Heart right ventricle (tissue), 16 donors: ENCODE measurements around the gene PIBF1. TPM values are rescaled to one million over a fixed set of nuclear protein-coding genes. Genes with fewer than 3 reads are reported as not detected.
"Not testable (repeated sequence)": the region's sequence is repeated elsewhere in the genome, so short reads cannot be mapped to it uniquely, and the experiment has no call there.

Experiments
- ATAC-seq, 8 donors: fragments of 200-7000 bp; cut with Tn5 transposase; one replicate each; pipeline ENCODE4 v1.9.1; 2020; ENCODE audit warnings: mild to moderate bottlenecking in 8 of 8, moderate library complexity in 8 of 8, moderate number of reproducible peaks in 1 of 8
- DNase-seq, 2 donors: peaks; one replicate each; pipeline ENCODE4 v3.0.0-alpha.2; 2020
- H3K27ac ChIP-seq, 10 donors: fragments of 200-600 bp; sonication (generic) in 2 of 10; one replicate each; pipeline versions ENCODE4 v1.5.0 to v1.8.0; 2020 to 2022; ENCODE audit warnings: mild to moderate bottlenecking in 3 of 10
- H3K27me3 ChIP-seq, 7 donors: fragments of 200-600 bp; one replicate each; pipeline ENCODE4 v1.8.0; 2021 to 2022; ENCODE audit warnings: mild to moderate bottlenecking in 2 of 7
- H3K36me3 ChIP-seq, 9 donors: fragments of 200-600 bp; sonication (generic) in 1 of 9; one replicate each; pipeline versions ENCODE4 v1.5.0 to v1.8.0; 2020 to 2022; ENCODE audit warnings: mild to moderate bottlenecking in 2 of 9
- H3K4me1 ChIP-seq, 9 donors: fragments of 200-600 bp; sonication (generic) in 1 of 9; one replicate each; pipeline versions ENCODE4 v1.5.0 to v1.8.0; 2020 to 2022; ENCODE audit warnings: mild to moderate bottlenecking in 4 of 9
- H3K4me3 ChIP-seq, 10 donors: fragments of 200-600 bp; sonication (generic) in 2 of 10; one replicate each; pipeline versions ENCODE4 v1.5.0 to v1.8.0; 2020 to 2022; ENCODE audit warnings: mild to moderate bottlenecking in 7 of 10, moderate library complexity in 2 of 10
- H3K9me3 ChIP-seq, 11 donors: fragments of 200-600 bp in 10 of 11; sonication (generic) in 2 of 11; one replicate each; pipeline versions ENCODE4 v1.5.0 to v1.8.0; 2013 to 2022; ENCODE audit warnings: mild to moderate bottlenecking in 2 of 11, control low read depth in 1 of 11, moderate library complexity in 1 of 11
- CTCF ChIP-seq, 9 donors: fragments of 200-600 bp; sonication (generic) in 2 of 9; IDR thresholded peaks; one replicate each; pipeline versions ENCODE4 v1.5.0 to v1.8.0; 2021 to 2022; ENCODE audit warnings: antibody characterized with exemption in 9 of 9, mild to moderate bottlenecking in 5 of 9, moderate library complexity in 1 of 9
- WGBS, 2 donors: extraction: QIAGEN DNeasy Blood & Tissue Kit; methylation state at CpG; one replicate each; pipeline ENCODE4 v1.1.7; 2013; ENCODE audit warnings: inconsistent platforms in 1 of 2; 5-methylcytosine and 5-hydroxymethylcytosine counted together
- intact Hi-C, 10 donors: fragments of 100-400 bp; cut with DNase I; formaldehyde crosslinking; loops; one replicate each; pipeline versions ENCODE4 v1.11.1 to v1.14.2; 2022
- polyA plus RNA-seq, 2 donors: library from polyadenylated mRNA; stranded (reverse); fragments of 200-250 nt; gene quantifications; one replicate each; pipeline ENCODE4 v1.2.3, GENCODE V29; 2013
- total RNA-seq, 10 donors: library from RNA; stranded (reverse); fragmentation: NEBNext Ultra II Directional in 3 of 10; extraction: Animal tissue kit (Norgen Biotek cat#: 25700) in 3 of 10; gene quantifications; one replicate each; pipeline versions ENCODE4 v1.2.1 to v1.2.4, GENCODE V29; 2021 to 2023
- donor health status: Arrhythmogenic right ventricular cardiomyopathy.
- donor health status: ischemic (EF 13 %, LVEDD 7.1; RV severe dilation, severe dysfunction).
- donor health status: healthy with polysubstance abuse.
- donor health status: DM: no; HTN: yes; CAD: no.
- donor health status: DM: no; HTN: no; CAD: no.
- donor health status: ischemic (EF 25% LVEDD 6.9; RV normal size, moderate dysfunction).
- donor health status: ischemic (EF 25% LVEDD 5.7; RV mildly dilated, moderate dysfunction).
- donor health status: healthy.
- donor health status: DM: yes; HTN: yes; CAD: no.
- donor health status: Ischemic cardiomyopathy.
- donor health status: ischemic (EF 35%, LVEDD 5.7; RV mildly dilated, moderate dysfunction).
- donor health status: nonischemic (EF 11% LVEDD 7.7; RV severe dilation, severe dysfunction).
- donor health status: DM: yes; HTN: yes; CAD: no.
- donor health status: PGD.
- donor health status: ischemic (EF 29% LVEDD 5.4; RV normal size, mild dysfunction).
- donor health status: nonischemic (EF 23%, LVEDD 6.1; RV moderate dilation, normal function).

Gene PIBF1
- total and polyA plus RNA-seq, 12 donors: 7.5 to 20.9 (median 16.7) TPM

GRCh38 chr13:72763411-72763810 lies 18.5 kb upstream of the PIBF1 start:
- Histone ChIP-seq H3K9me3 (no peaks in the 10 kb centered on the region), H3K27me3 (no peaks in the 10 kb centered on the region), H3K27ac (no peak overlapping the region), H3K36me3 (peaks cover 0 to 100% (median 97%) of the 10 kb centered on the region in 9 donors), H3K4me3 (no peak overlapping the region), H3K4me1 (no peaks in the 10 kb centered on the region)
- no peak for TF ChIP-seq CTCF (IDR thresholded peaks at IDR 0.05)
- intact Hi-C loops: no loop called here
- DNase-seq (no peak), ATAC-seq (no peak)
- 78 to 83% methylated on average over 2 of the region's 2 CpGs for WGBS, 2 donors

- 85 to 90% methylated on average over 2 of the region's 2 CpGs for WGBS, 2 donors
- no peak for DNase-seq
- TF ChIP-seq CTCF (IDR thresholded peaks at IDR 0.05): no peak
- ATAC-seq: no peak
- intact Hi-C loops: no loop called here
- Histone ChIP-seq H3K27me3 (no peaks in the 10 kb centered on the region), H3K4me1 (peaks cover 0 to 9% (median 6%) of the 10 kb centered on the region in 9 donors), H3K4me3 (no peak overlapping the region), H3K36me3 (peaks cover 0 to 100% (median 74%) of the 10 kb centered on the region in 9 donors), H3K27ac (no peak overlapping the region), H3K9me3 (no peaks in the 10 kb centered on the region)
Measured at GRCh38 chr13:72774019-72774418, 7.9 kb upstream of the PIBF1 start.

GRCh38 chr13:72782717-72783116 lies 784 bp downstream of the PIBF1 start:
- peaks cover 0 to 56% (median 5%) of the 10 kb centered on the region in 9 donors for H3K36me3 ChIP-seq
- no peak for TF ChIP-seq CTCF (IDR thresholded peaks at IDR 0.05)
- no peaks in the 10 kb centered on the region for H3K9me3 ChIP-seq
- intact Hi-C loops: loop anchor here in 4 of 10 donors (5.0 to 10.0 kb wide), 2 partner anchors 55 to 58 kb away; partner anchors contain the start of genes BORA (in 4 of the 4) and MZT1 (in 4 of the 4)
- peaks cover 0 to 56% (median 40%) of the 10 kb centered on the region in 9 donors for H3K4me1 ChIP-seq
- H3K4me3 ChIP-seq: peak overlapping the region; percentile 59 to 99 (median 94)
- ATAC-seq: no peak
- 3 to 8% methylated on average over 7 of the region's 7 CpGs for WGBS, 2 donors
- H3K27me3 ChIP-seq: no peaks in the 10 kb centered on the region
- DNase-seq: no peak
- H3K27ac ChIP-seq: peak overlapping the region in 8 of 10 donors; percentile 79 to 95 (median 92)

- not testable (repeated sequence) for H3K27me3 ChIP-seq, H3K4me3 ChIP-seq, H3K27ac ChIP-seq, H3K9me3 ChIP-seq, DNase-seq, ATAC-seq
- 95 to 97% methylated on average over 4 of the region's 4 CpGs for WGBS, 2 donors
- Histone ChIP-seq H3K4me1 (peaks cover 0 to 47% (median 25%) of the 10 kb centered on the region in 9 donors), H3K36me3 (peaks cover 0 to 44% (median 0%) of the 10 kb centered on the region in 9 donors)
- intact Hi-C loops: loop anchor here in 4 of 10 donors (5.0 to 10.0 kb wide), 2 partner anchors 57 to 60 kb away; partner anchors contain the start of genes BORA (in 4 of the 4) and MZT1 (in 4 of the 4)
Measured at GRCh38 chr13:72784679-72785078, 2.7 kb downstream of the PIBF1 start.

GRCh38 chr13:72788831-72789230 lies 6.9 kb downstream of the PIBF1 start:
- Histone ChIP-seq H3K27ac (peak overlapping the region in 1 of 10 donors; percentile 5), H3K36me3 (peaks cover 0 to 70% (median 14%) of the 10 kb centered on the region in 9 donors), H3K4me1 (peaks cover 0 to 24% (median 5%) of the 10 kb centered on the region in 9 donors), H3K27me3 (no peaks in the 10 kb centered on the region), H3K9me3 (no peaks in the 10 kb centered on the region), H3K4me3 (no peak overlapping the region)
- 47 to 51% methylated on average over 1 of the region's 1 CpG for WGBS, 2 donors
- intact Hi-C loops: loop anchor here in 1 of 10 donors (10.0 kb wide), 1 partner anchor 64 kb away; the partner anchor contains the start of genes BORA and MZT1
- DNase-seq (no peak), ATAC-seq (no peak)
- TF ChIP-seq CTCF (IDR thresholded peaks at IDR 0.05): no peak
